ENCODE measurements around the gene ANKHD1.

- TF ChIP-seq POLR2A (IDR thresholded peaks at IDR 0.05; ENCODE audit: low read length) (no peak), GATA1 (IDR thresholded peaks at IDR 0.05; ENCODE audit: low read depth, low read length) (no peak)
These were observed 19.2 kb downstream of the ANKHD1 start for GRCh38 chr5:140420665-140421361.

All from erythroblast (primary cell).